GM12878 (cell line): Measurements from ENCODE around the gene NEK11. TPM values are rescaled to one million over a fixed set of nuclear protein-coding genes. Genes with fewer than 3 reads are reported as not detected.

Experiments used
- ATAC-seq: fragments of 200-7000 bp; cut with Tn5 transposase; 3 replicates; pipeline ENCODE4 v1.9.1; 2020; ENCODE audit warnings: mild to moderate bottlenecking, moderate library complexity
- BruUV-seq: library from RNA; stranded (reverse); fragments of 400-500 nt; replicated peaks from 2 replicates; lab custom pipeline; 2021; lab: Mats Ljungman, UMichigan
- CTCF ChIA-PET: fragments of 300-600 bp; sonication (Branson Sonifier 250); formaldehyde crosslinking; extraction: SDS; loops from one replicate; lab custom pipeline; 2021; ENCODE audit warnings: inconsistent platforms; lab: Yijun Ruan, JAX
- POLR2A ChIA-PET: fragments of 350-600 bp; formaldehyde crosslinking; extraction: SDS; loops from one replicate; lab custom pipeline; 2021; ENCODE audit warnings: inconsistent platforms; lab: Charles Lee
- RAD21 ChIA-PET: fragments of 300-600 bp; sonication (Branson Sonifier 250); formaldehyde crosslinking; loops from one replicate; lab custom pipeline; 2023; ENCODE audit warnings: antibody characterized with exemption; ENCODE audit not compliant: unreplicated experiment; lab: Charles Lee
- SMC1A ChIA-PET: fragments of 300-600 bp; sonication (Branson Sonifier 250); formaldehyde crosslinking; loops from one replicate; lab custom pipeline; 2023; ENCODE audit not compliant: unreplicated experiment, uncharacterized antibody; lab: Charles Lee
- DNase-seq: peaks from one replicate; pipeline ENCODE4 v3.0.0-alpha.2; 2011; ENCODE audit warnings: low read depth, low spot score
- FAIRE-seq: peaks from 3 replicates; lab custom pipeline; 2011; peaks lifted over from hg19 to GRCh38; lab: Jason Lieb, UNC
- H2AFZ ChIP-seq: 2 replicates; pipeline ENCODE4 v1.6.0; 2011; ENCODE audit warnings: low read depth, low read length, control low read depth; ENCODE audit not compliant: control insufficient read depth
- H3K27ac ChIP-seq: 2 replicates; pipeline ENCODE4 v1.5.1; 2011; ENCODE audit warnings: control low read depth; ENCODE audit not compliant: control insufficient read depth, insufficient read depth
- H3K27me3 ChIP-seq, 2 experiments: replicated peaks in 1 of 2; 2 replicates each; pipeline versions ENCODE4 v1.6.0 to v1.6.1; 2011; ENCODE audit warnings: low read length in 1 of 2; ENCODE audit not compliant: control insufficient read depth in 2 of 2, insufficient read depth in 2 of 2
- H3K36me3 ChIP-seq, 2 experiments: 2 replicates each; pipeline ENCODE4 v1.5.1; 2011; ENCODE audit warnings: low read length in 1 of 2; ENCODE audit not compliant: control insufficient read depth in 2 of 2, insufficient read depth in 2 of 2
- H3K4me1 ChIP-seq: 2 replicates; pipeline ENCODE4 v1.6.1; 2011; ENCODE audit warnings: mild to moderate bottlenecking, low read length, moderate library complexity, mixed read lengths; ENCODE audit not compliant: control insufficient read depth, insufficient read depth
- H3K4me2 ChIP-seq: 2 replicates; pipeline ENCODE4 v1.6.0; 2011; ENCODE audit warnings: control low read depth; ENCODE audit not compliant: control insufficient read depth, insufficient read depth
- H3K4me3 ChIP-seq: fragments of 200-600 bp; sonication (generic); 2 replicates; pipeline ENCODE4 v1.5.1; 2016
- H3K79me2 ChIP-seq: 2 replicates; pipeline ENCODE4 v1.6.0; 2011; ENCODE audit warnings: low read length; ENCODE audit not compliant: control insufficient read depth, insufficient read depth
- H3K9ac ChIP-seq: 2 replicates; pipeline ENCODE4 v1.8.0; 2011; ENCODE audit warnings: low read length, control low read depth, mixed read lengths; ENCODE audit not compliant: control insufficient read depth, insufficient read depth
- H3K9me3 ChIP-seq: replicated peaks from 3 replicates; pipeline ENCODE4 v1.5.1; 2011; ENCODE audit warnings: mild to moderate bottlenecking, low read length; ENCODE audit not compliant: control insufficient read depth, insufficient read depth
- H4K20me1 ChIP-seq: 2 replicates; pipeline ENCODE4 v1.6.0; 2011; ENCODE audit not compliant: control insufficient read depth, insufficient read depth
- ATF3 ChIP-seq: IDR thresholded peaks from 2 replicates; pipeline ENCODE4 v1.6.1; 2011; ENCODE audit warnings: low read depth, mild to moderate bottlenecking, low read length, moderate library complexity, borderline replicate concordance; ENCODE audit errors: extremely low read depth
- BRCA1 ChIP-seq: IDR thresholded peaks from 2 replicates; pipeline ENCODE4 v1.6.1; 2011; ENCODE audit warnings: low read depth, low read length, improper control_type of control experiment
- CBX5 ChIP-seq: sonication (generic); IDR thresholded peaks from 2 replicates; pipeline ENCODE4 v1.6.1; 2016; ENCODE audit warnings: low read depth, moderate library complexity, mild to moderate bottlenecking, inconsistent platforms
- CEBPB ChIP-seq, 2 experiments: fragments of 150-350 bp in 1 of 2; IDR thresholded peaks; 2 replicates each; pipeline ENCODE4 v1.6.1; 2012 to 2014; ENCODE audit warnings: low read depth in 2 of 2, low read length in 2 of 2, borderline replicate concordance in 1 of 2, inconsistent platforms in 1 of 2
- CHD2 ChIP-seq: IDR thresholded peaks from 2 replicates; pipeline ENCODE4 v1.6.1; 2011; ENCODE audit warnings: low read depth, low read length, improper control_type of control experiment, borderline replicate concordance
- CHD4 ChIP-seq: fragments of 200-600 bp; sonication (generic); IDR thresholded peaks from 2 replicates; pipeline ENCODE4 v1.6.1; 2016; ENCODE audit warnings: mild to moderate bottlenecking
- CTCF ChIP-seq, 3 experiments: IDR thresholded peaks in 2 of 3; conservative IDR thresholded peaks in 1 of 3; 2 replicates each; pipeline ENCODE4 v1.5.1; 2011; ENCODE audit warnings: low read depth in 3 of 3, low read length in 3 of 3, mild to moderate bottlenecking in 3 of 3, control low read depth in 2 of 3, moderate library complexity in 2 of 3, inconsistent platforms in 1 of 3, mixed read lengths in 1 of 3; ENCODE audit not compliant: control insufficient read depth in 2 of 3, insufficient read depth in 1 of 3; ENCODE audit errors: extremely low read depth in 1 of 3
- E2F8 ChIP-seq: fragments of 450-650 bp; IDR thresholded peaks from 2 replicates; pipeline ENCODE4 v1.6.1; 2018; ENCODE audit warnings: mild to moderate bottlenecking, low read depth, moderate library complexity; ENCODE audit not compliant: partially characterized antibody
- EED ChIP-seq: sonication (generic); IDR thresholded peaks from 2 replicates; pipeline ENCODE4 v1.6.1; 2016; ENCODE audit warnings: antibody characterized with exemption, low read depth
- ELK1 ChIP-seq: IDR thresholded peaks from 2 replicates; pipeline ENCODE4 v1.6.1; 2012; ENCODE audit warnings: low read depth, low read length, improper control_type of control experiment
- HDGF ChIP-seq: fragments of 450-650 bp; IDR thresholded peaks from 2 replicates; pipeline ENCODE4 v1.6.1; 2016; ENCODE audit warnings: antibody characterized with exemption
- PAX8 ChIP-seq: fragments of 450-650 bp; IDR thresholded peaks from 2 replicates; pipeline ENCODE4 v1.6.1; 2017; ENCODE audit warnings: mild to moderate bottlenecking, moderate library complexity
- POLR2AphosphoS5 ChIP-seq: IDR thresholded peaks from 2 replicates; pipeline ENCODE4 v1.6.1; 2011; ENCODE audit warnings: mild to moderate bottlenecking, low read length, inconsistent platforms
- RFX5 ChIP-seq: IDR thresholded peaks from 2 replicates; pipeline ENCODE4 v1.6.1; 2011; ENCODE audit warnings: low read depth, low read length, improper control_type of control experiment
- SPI1 ChIP-seq: IDR thresholded peaks from 2 replicates; pipeline ENCODE4 v1.6.1; 2011; ENCODE audit warnings: low read depth, mild to moderate bottlenecking, low read length, moderate library complexity, borderline replicate concordance; ENCODE audit not compliant: insufficient read depth
- ZBED1 ChIP-seq: IDR thresholded peaks from 2 replicates; pipeline ENCODE4 v1.6.1; 2016; ENCODE audit warnings: borderline replicate concordance
- ZNF274 ChIP-seq: IDR thresholded peaks from one replicate; pipeline ENCODE4 v1.8.0; 2011; ENCODE audit not compliant: insufficient read length, insufficient read depth
- ZZZ3 ChIP-seq: IDR thresholded peaks from 2 replicates; pipeline ENCODE4 v1.6.1; 2011; ENCODE audit warnings: low read depth; ENCODE audit not compliant: control insufficient read depth, insufficient read length
- whole genome bisulfite sequencing: methylation state at CpG from one replicate; pipeline ENCODE4 v1.1.6; 2016; ENCODE audit warnings: low lambda C conversion rate; ENCODE audit not compliant: insufficient replicate concordance, insufficient coverage; ENCODE audit errors: missing lambda C conversion rate; 5-methylcytosine and 5-hydroxymethylcytosine counted together
- in situ Hi-C: fragments of 300-500 bp; cut with MboI; formaldehyde crosslinking; loops from 9 replicates; pipeline ENCODE4 v1.14.3; 2018; ENCODE audit warnings: mixed read lengths
- intact Hi-C: fragments of 100-400 bp; cut with micrococcal nuclease; formaldehyde crosslinking; loops from one replicate; pipeline ENCODE4 v1.14.2; 2022; ENCODE audit not compliant: unreplicated experiment
- polyA plus RNA-seq, 11 experiments: library from polyadenylated mRNA; depleted of rRNA in 4 of 11; unstranded in 6 of 11; stranded (reverse) in 5 of 11; fragments of >200 nt; fragmentation: Nextera tagmentation in 4 of 11; fragmentation: Illumina TruSeq in 1 of 11; extraction: Ambion mirVana in 4 of 11; extraction: Trizol in 1 of 11; gene quantifications; 1 replicate in 1 of 11; 2 replicates in 10 of 11; pipeline versions ENCODE4 v1.2.1 to v1.2.3, GENCODE V29; 2011 to 2016; ENCODE audit warnings: inconsistent platforms in 2 of 11, missing spikeins in 2 of 11, low read depth in 1 of 11
- total RNA-seq, 4 experiments: library from RNA; depleted of rRNA in 3 of 4; stranded (reverse); fragments of >200 nt in 3 of 4; fragmentation: Illumina TruSeq in 1 of 4; extraction: Trizol in 1 of 4; gene quantifications; 2 replicates each; pipeline versions ENCODE4 v1.2.1 to v1.2.3, GENCODE V29; 2013 to 2021

Gene NEK11
- total and polyA plus RNA-seq, 10 of the 15 experiments (the other 5 are each of a cell fraction or from before 2014, with no cell fraction given), result 0.05 to 0.94 (median 0.36) TPM; not detected in 1

GRCh38 chr3:131242201-131242600, 215.5 kb downstream of the NEK11 start:
- Histone ChIP-seq H3K27me3 (no peaks in the 10 kb centered on the region; a peak in 1 of 4 replicates), H3K9ac (no peak overlapping the region), H3K79me2 (no peaks in the 10 kb centered on the region), H2AFZ (no peak overlapping the region)
- intact Hi-C loops, result no loop called here
- FAIRE-seq, result no peak
- RAD21 ChIA-PET, result no interaction called here
- SMC1A ChIA-PET, result interaction anchor here (1.1 kb wide), 1 partner anchor 10 kb away, joined by 3 read pairs; no protein-coding TSS in a partner anchor
- POLR2A ChIA-PET, result no interaction called here
- TF ChIP-seq SPI1 (no peak), BRCA1 (no peak), ATF3 (no peak), CHD4 (no peak), RFX5 (no peak), CBX5 (no peak), E2F8 (no peak), ZNF274 (no peak), CHD2 (no peak), ZZZ3 (no peak), CEBPB (IDR thresholded peaks at IDR 0.05; ENCODE audit: borderline replicate concordance in 1 of 2, low read depth in 2 of 2, low read length in 2 of 2) (no peak), CTCF (IDR thresholded peaks at IDR 0.05 in 2 of 3, conservative IDR thresholded peaks at IDR 0.05 in 1 of 3; ENCODE audit: control insufficient read depth in 2 of 3, extremely low read depth in 1 of 3, insufficient read depth in 1 of 3, low read depth in 3 of 3, low read length in 3 of 3) (no peak), ZBED1 (no peak), POLR2AphosphoS5 (no peak), ELK1 (no peak), EED (no peak), HDGF (no peak), PAX8 (no peak)
- TF ChIP-seq, all 136 proteins: peak for 0
- no peak for DNase-seq
- H3K4me1 ChIP-seq, result no peaks in the 10 kb centered on the region
- 43% methylated on average over 3 of the region's 3 CpGs for WGBS
- H3K9me3 ChIP-seq, result no peaks in the 10 kb centered on the region
- H3K4me3 ChIP-seq, result no peak overlapping the region
- no TSS peak for BruUV-seq
- in situ Hi-C loops, result no loop called here
- no peaks in the 10 kb centered on the region for H3K36me3 ChIP-seq
- no peaks in the 10 kb centered on the region for H4K20me1 ChIP-seq
- CTCF ChIA-PET, result no interaction called here
- no peak overlapping the region for H3K27ac ChIP-seq
- ATAC-seq, result no peak
- H3K4me2 ChIP-seq, result no peak overlapping the region
